ENCODE data around the gene BRINP3. TPM values are rescaled to one million over a fixed set of nuclear protein-coding genes. Genes with fewer than 3 reads are reported as not detected.

BRINP3 gene
- total RNA-seq, 1 donor from 2014 or later = not detected

GRCh38 chr1:190183588-190183987 is 294.1 kb downstream of the BRINP3 start:
- DNase-seq (ENCODE audit: low spot score) = no peak
- peaks cover 7% of the 10 kb centered on the region for H3K27me3 Mint-ChIP-seq (ENCODE audit: low read depth)
- no peak overlapping the region for H3K27ac Mint-ChIP-seq (ENCODE audit: unreplicated experiment)
- no peaks in the 10 kb centered on the region for H3K4me1 Mint-ChIP-seq (ENCODE audit: low read depth)
- H3K4me3 Mint-ChIP-seq (ENCODE audit: unreplicated experiment) = no peak overlapping the region
- H3K36me3 Mint-ChIP-seq (ENCODE audit: low read depth) = no peaks in the 10 kb centered on the region
- H3K9me3 Mint-ChIP-seq (ENCODE audit: low read depth) = no peaks in the 10 kb centered on the region
- TF ChIP-seq, protein P1, sequence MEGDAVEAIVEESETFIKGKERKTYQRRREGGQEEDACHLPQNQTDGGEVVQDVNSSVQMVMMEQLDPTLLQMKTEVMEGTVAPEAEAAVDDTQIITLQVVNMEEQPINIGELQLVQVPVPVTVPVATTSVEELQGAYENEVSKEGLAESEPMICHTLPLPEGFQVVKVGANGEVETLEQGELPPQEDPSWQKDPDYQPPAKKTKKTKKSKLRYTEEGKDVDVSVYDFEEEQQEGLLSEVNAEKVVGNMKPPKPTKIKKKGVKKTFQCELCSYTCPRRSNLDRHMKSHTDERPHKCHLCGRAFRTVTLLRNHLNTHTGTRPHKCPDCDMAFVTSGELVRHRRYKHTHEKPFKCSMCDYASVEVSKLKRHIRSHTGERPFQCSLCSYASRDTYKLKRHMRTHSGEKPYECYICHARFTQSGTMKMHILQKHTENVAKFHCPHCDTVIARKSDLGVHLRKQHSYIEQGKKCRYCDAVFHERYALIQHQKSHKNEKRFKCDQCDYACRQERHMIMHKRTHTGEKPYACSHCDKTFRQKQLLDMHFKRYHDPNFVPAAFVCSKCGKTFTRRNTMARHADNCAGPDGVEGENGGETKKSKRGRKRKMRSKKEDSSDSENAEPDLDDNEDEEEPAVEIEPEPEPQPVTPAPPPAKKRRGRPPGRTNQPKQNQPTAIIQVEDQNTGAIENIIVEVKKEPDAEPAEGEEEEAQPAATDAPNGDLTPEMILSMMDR (IDR thresholded peaks at IDR 0.05) = no peak

DNA sequence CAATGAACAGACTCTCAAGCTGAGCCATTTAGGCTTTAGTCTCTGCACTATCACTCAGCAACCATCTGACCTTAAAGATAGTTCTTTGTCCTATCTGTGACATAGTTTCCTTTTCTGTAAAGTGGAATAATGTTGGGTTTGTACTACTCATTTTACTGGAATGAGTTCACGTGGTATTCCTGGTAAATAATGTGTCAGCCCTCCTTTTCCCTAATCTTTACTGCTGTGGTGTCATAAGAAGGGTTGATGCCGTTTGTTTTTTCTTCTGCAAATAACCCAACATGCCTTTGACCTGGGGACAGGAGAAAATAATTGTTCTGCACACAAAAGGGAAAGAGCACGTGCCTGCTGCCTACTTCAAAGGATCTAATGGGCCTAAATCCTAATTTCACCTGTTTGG is 297.8 kb downstream of the BRINP3 start:
- Mint-ChIP-seq H3K4me3 (ENCODE audit: unreplicated experiment) (no peak overlapping the region), H3K36me3 (ENCODE audit: low read depth) (no peaks in the 10 kb centered on the region), H3K4me1 (ENCODE audit: low read depth) (peaks cover 3% of the 10 kb centered on the region), H3K27me3 (ENCODE audit: low read depth) (peaks cover 6% of the 10 kb centered on the region), H3K27ac (ENCODE audit: unreplicated experiment) (no peak overlapping the region), H3K9me3 (ENCODE audit: low read depth) (no peaks in the 10 kb centered on the region)
- DNase-seq (ENCODE audit: low spot score) = no peak
- TF ChIP-seq, protein P1 (IDR thresholded peaks at IDR 0.05) = no peak

GRCh38 chr1:190178827-190179226 is 298.8 kb downstream of the BRINP3 start:
- no peak overlapping the region for H3K4me3 Mint-ChIP-seq (ENCODE audit: unreplicated experiment)
- H3K9me3 Mint-ChIP-seq (ENCODE audit: low read depth) = no peaks in the 10 kb centered on the region
- no peaks in the 10 kb centered on the region for H3K36me3 Mint-ChIP-seq (ENCODE audit: low read depth)
- peaks cover 4% of the 10 kb centered on the region for H3K4me1 Mint-ChIP-seq (ENCODE audit: low read depth)
- no peak overlapping the region for H3K27ac Mint-ChIP-seq (ENCODE audit: unreplicated experiment)
- TF ChIP-seq, protein P1 (IDR thresholded peaks at IDR 0.05) = no peak
- DNase-seq (ENCODE audit: low spot score) = no peak
- H3K27me3 Mint-ChIP-seq (ENCODE audit: low read depth) = peaks cover 6% of the 10 kb centered on the region

DNA sequence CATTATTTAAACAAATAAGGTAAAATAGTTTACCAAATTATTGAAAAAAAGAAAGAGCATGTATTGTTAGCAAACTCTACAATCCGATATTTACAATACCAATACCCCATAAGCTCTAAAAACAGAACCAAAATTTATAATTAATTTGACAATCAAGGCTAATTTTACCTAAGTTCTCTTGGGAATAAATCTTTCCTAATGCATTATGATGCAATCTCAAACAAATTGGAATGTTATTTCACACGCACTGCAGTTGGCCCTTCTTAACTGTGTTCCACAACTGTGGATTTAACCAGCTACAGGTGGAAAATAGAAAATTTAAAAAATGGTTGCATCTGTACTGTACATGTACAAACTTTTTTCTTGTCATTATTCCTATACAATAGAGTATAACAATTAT is 300.1 kb downstream of the BRINP3 start:
- DNase-seq (ENCODE audit: low spot score) = no peak
- no peaks in the 10 kb centered on the region for H3K9me3 Mint-ChIP-seq (ENCODE audit: low read depth)
- peaks cover 3% of the 10 kb centered on the region for H3K27me3 Mint-ChIP-seq (ENCODE audit: low read depth)
- H3K4me3 Mint-ChIP-seq (ENCODE audit: unreplicated experiment) = no peak overlapping the region
- no peak overlapping the region for H3K27ac Mint-ChIP-seq (ENCODE audit: unreplicated experiment)
- peaks cover 4% of the 10 kb centered on the region for H3K4me1 Mint-ChIP-seq (ENCODE audit: low read depth)
- TF ChIP-seq, protein P1 (IDR thresholded peaks at IDR 0.05) = no peak
- H3K36me3 Mint-ChIP-seq (ENCODE audit: low read depth) = no peaks in the 10 kb centered on the region

DNA sequence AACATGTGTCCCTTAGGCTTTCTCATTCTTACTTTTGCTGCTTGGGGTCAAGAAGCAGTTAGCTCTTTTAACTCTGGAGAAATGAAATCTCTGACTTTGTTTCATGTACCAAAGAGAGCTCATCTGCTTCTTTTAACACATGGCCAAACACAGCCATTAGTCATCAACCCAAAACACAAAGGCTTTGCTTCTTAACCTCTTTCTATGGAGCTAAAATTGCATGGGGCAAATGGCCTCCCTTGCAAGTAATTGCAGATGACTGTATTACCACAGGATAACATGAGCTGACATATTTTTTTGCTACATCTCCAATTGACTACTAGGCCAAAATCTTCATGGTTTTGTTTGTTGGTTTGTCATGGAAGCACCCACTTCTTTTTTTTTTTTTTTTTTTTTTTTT is 300.9 kb downstream of the BRINP3 start:
- Mint-ChIP-seq H3K4me3 (ENCODE audit: unreplicated experiment) (no peak overlapping the region), H3K27me3 (ENCODE audit: low read depth) (no peaks in the 10 kb centered on the region), H3K27ac (ENCODE audit: unreplicated experiment) (no peak overlapping the region), H3K9me3 (ENCODE audit: low read depth) (no peaks in the 10 kb centered on the region), H3K4me1 (ENCODE audit: low read depth) (peaks cover 4% of the 10 kb centered on the region), H3K36me3 (ENCODE audit: low read depth) (no peaks in the 10 kb centered on the region)
- no peak for DNase-seq (ENCODE audit: low spot score)
- TF ChIP-seq, protein P1 (IDR thresholded peaks at IDR 0.05) = no peak
